ENCODE data around the gene ERP27. TPM values are rescaled to one million over a fixed set of nuclear protein-coding genes. Genes with fewer than 3 reads are reported as not detected.

The ERP27 gene
- total and polyA plus RNA-seq, 10 donors, result 1.3 to 6.4 (median 3.8) TPM

- 11 to 23% (median 19%) methylated on average over 1 of the region's 1 CpG for WGBS, 5 donors
- Histone ChIP-seq H3K4me1 (peaks cover 84 to 100% (median 99%) of the 10 kb centered on the region in 6 donors), H3K36me3 (peaks cover 0 to 66% (median 27%) of the 10 kb centered on the region in 6 donors), H3K4me3 (peak overlapping the region in 2 of 8 donors; percentile 21 to 61), H3K27ac (peak overlapping the region; percentile 63 to 94 (median 88)), H3K27me3 (replicated peaks in 1 of 7) (no peaks in the 10 kb centered on the region), H3K9me3 (no peaks in the 10 kb centered on the region)
- intact Hi-C loops (cut with DNase I; ENCODE audit: low total_unique reads), result no loop called here
- TF ChIP-seq CTCF (IDR thresholded peaks at IDR 0.05 in 8 of 11, conservative IDR thresholded peaks at IDR 0.05 in 3 of 11) (no peak), POLR2AphosphoS5 (IDR thresholded peaks at IDR 0.05) (no peak), POLR2A (IDR thresholded peaks at IDR 0.05) (no peak)
- DNase-seq, result no peak
Observed at GRCh38 chr12:14951851-14952250, 13.5 kb upstream of the ERP27 start.

GRCh38 chr12:14950982-14951746 lies 12.8 kb upstream of the ERP27 start:
- peaks cover 2 to 69% (median 34%) of the 10 kb centered on the region in 6 donors for H3K36me3 ChIP-seq
- intact Hi-C loops (cut with DNase I; ENCODE audit: low total_unique reads), result no loop called here
- TF ChIP-seq CTCF (IDR thresholded peaks at IDR 0.05 in 8 of 11, conservative IDR thresholded peaks at IDR 0.05 in 3 of 11), result no peak
- TF ChIP-seq POLR2AphosphoS5 (IDR thresholded peaks at IDR 0.05), result peak in 1 of 3 donors; percentile 7
- WGBS, 5 donors, result 63 to 71% (median 67%) methylated on average over 6 of the region's 6 CpGs
- no peaks in the 10 kb centered on the region for H3K27me3 ChIP-seq (replicated peaks in 1 of 7)
- peak overlapping the region in 1 of 8 donors; percentile 61 for H3K4me3 ChIP-seq
- H3K27ac ChIP-seq, result peak overlapping the region; percentile 0 to 94 (median 88)
- peaks cover 77 to 100% (median 97%) of the 10 kb centered on the region in 6 donors for H3K4me1 ChIP-seq
- no peak for DNase-seq
- no peaks in the 10 kb centered on the region for H3K9me3 ChIP-seq

- TF ChIP-seq CTCF (IDR thresholded peaks at IDR 0.05 in 8 of 11, conservative IDR thresholded peaks at IDR 0.05 in 3 of 11), result no peak
- TF ChIP-seq POLR2A (IDR thresholded peaks at IDR 0.05), result no peak
- TF ChIP-seq POLR2AphosphoS5 (IDR thresholded peaks at IDR 0.05), result no peak
- H3K36me3 ChIP-seq, result peaks cover 2 to 70% (median 41%) of the 10 kb centered on the region in 6 donors
- no peaks in the 10 kb centered on the region for H3K9me3 ChIP-seq
- H3K27me3 ChIP-seq (replicated peaks in 1 of 7), result no peaks in the 10 kb centered on the region
- 45 to 52% (median 52%) methylated on average over 4 of the region's 4 CpGs for WGBS, 5 donors
- peaks cover 69 to 100% (median 90%) of the 10 kb centered on the region in 6 donors for H3K4me1 ChIP-seq
- H3K4me3 ChIP-seq, result peak overlapping the region in 1 of 8 donors; percentile 61
- no peak for DNase-seq
- intact Hi-C loops (cut with DNase I; ENCODE audit: low total_unique reads), result no loop called here
- H3K27ac ChIP-seq, result peak overlapping the region; percentile 0 to 94 (median 88)
Observed at GRCh38 chr12:14950421-14950820, 12.1 kb upstream of the ERP27 start.

GRCh38 chr12:14949631-14950030 lies 11.3 kb upstream of the ERP27 start:
- intact Hi-C loops (cut with DNase I; ENCODE audit: low total_unique reads), result no loop called here
- Histone ChIP-seq H3K4me3 (peak overlapping the region in 1 of 8 donors; percentile 61), H3K4me1 (peaks cover 61 to 100% (median 82%) of the 10 kb centered on the region in 6 donors), H3K9me3 (no peaks in the 10 kb centered on the region), H3K27me3 (replicated peaks in 1 of 7) (no peaks in the 10 kb centered on the region), H3K36me3 (peaks cover 2 to 77% (median 49%) of the 10 kb centered on the region in 6 donors), H3K27ac (peak overlapping the region; percentile 0 to 94 (median 88))
- WGBS, 5 donors, result 84 to 95% (median 92%) methylated on average over 5 of the region's 5 CpGs
- TF ChIP-seq POLR2AphosphoS5 (IDR thresholded peaks at IDR 0.05) (peak in 1 of 3 donors; percentile 12), CTCF (IDR thresholded peaks at IDR 0.05 in 8 of 11, conservative IDR thresholded peaks at IDR 0.05 in 3 of 11) (no peak), POLR2A (IDR thresholded peaks at IDR 0.05) (no peak)
- DNase-seq, result no peak
